ENCODE results near the gene ZNF780A. TPM values are rescaled to one million over a fixed set of nuclear protein-coding genes. Genes with fewer than 3 reads are reported as not detected.

Gene ZNF780A
- total and polyA plus RNA-seq, 2 of the 8 experiments (the other 6 are each of a cell fraction or from before 2014, with no cell fraction given): 3.5 to 12.0 TPM

Other genes with a start within 250 kb of the ZNF780A start
- gene FBL, start 244.6 kb downstream of the ZNF780A start, total RNA-seq (2021; fragmentation: NEBNext Ultra II Directional; extraction: Animal tissue kit (Norgen Biotek cat#: 25700)): 790 and 809 TPM in 2 replicates
- 1,361 and 1,596 TPM in 2 replicates for gene FBL, start 244.6 kb downstream of the ZNF780A start, polyA plus RNA-seq (2011; rRNA removed)
- 2.9 and 3.1 TPM in 2 replicates for gene FCGBP, start 156.3 kb downstream of the ZNF780A start, total RNA-seq (2021; fragmentation: NEBNext Ultra II Directional; extraction: Animal tissue kit (Norgen Biotek cat#: 25700))
- gene FCGBP, start 156.3 kb downstream of the ZNF780A start, polyA plus RNA-seq (2011; rRNA removed): 1.1 and 2.6 TPM in 2 replicates
- 126 and 127 TPM in 2 replicates for gene PSMC4, start 119.8 kb downstream of the ZNF780A start, total RNA-seq (2021; fragmentation: NEBNext Ultra II Directional; extraction: Animal tissue kit (Norgen Biotek cat#: 25700))
- gene PSMC4, start 119.8 kb downstream of the ZNF780A start, polyA plus RNA-seq (2011; rRNA removed): 116 and 148 TPM in 2 replicates
- 1.1 and 1.9 TPM in 2 replicates for gene ZNF546, start 93.9 kb downstream of the ZNF780A start, total RNA-seq (2021; fragmentation: NEBNext Ultra II Directional; extraction: Animal tissue kit (Norgen Biotek cat#: 25700))
- 0.05 and 0.21 TPM in 2 replicates for gene ZNF546, start 93.9 kb downstream of the ZNF780A start, polyA plus RNA-seq (2011; rRNA removed)
- 17.1 and 22.4 TPM in 2 replicates for gene ZNF780B, start 34.7 kb downstream of the ZNF780A start, total RNA-seq (2021; fragmentation: NEBNext Ultra II Directional; extraction: Animal tissue kit (Norgen Biotek cat#: 25700))
- 2.2 and 3.1 TPM in 2 replicates for gene ZNF780B, start 34.7 kb downstream of the ZNF780A start, polyA plus RNA-seq (2011; rRNA removed)
- 15.9 and 18.3 TPM in 2 replicates for gene MAP3K10, start 100.5 kb upstream of the ZNF780A start, total RNA-seq (2021; fragmentation: NEBNext Ultra II Directional; extraction: Animal tissue kit (Norgen Biotek cat#: 25700))
- gene MAP3K10, start 100.5 kb upstream of the ZNF780A start, polyA plus RNA-seq (2011; rRNA removed): 4.9 and 9.2 TPM in 2 replicates
- not detected in 2 replicates for gene TTC9B, start 127.4 kb upstream of the ZNF780A start, total RNA-seq (2021; fragmentation: NEBNext Ultra II Directional; extraction: Animal tissue kit (Norgen Biotek cat#: 25700))
- gene TTC9B, start 127.4 kb upstream of the ZNF780A start, polyA plus RNA-seq (2011; rRNA removed): 0.24 and 0.26 TPM in 2 replicates
- gene CCNP, start 135.7 kb upstream of the ZNF780A start, total RNA-seq (2021; fragmentation: NEBNext Ultra II Directional; extraction: Animal tissue kit (Norgen Biotek cat#: 25700)): 0.63 and 1.9 TPM in 2 replicates
- gene CCNP, start 135.7 kb upstream of the ZNF780A start, polyA plus RNA-seq (2011; rRNA removed): 2.1 and 4.6 TPM in 2 replicates
- 137 and 151 TPM in 2 replicates for gene AKT2, start 194.4 kb upstream of the ZNF780A start, total RNA-seq (2021; fragmentation: NEBNext Ultra II Directional; extraction: Animal tissue kit (Norgen Biotek cat#: 25700))
- 183 and 252 TPM in 2 replicates for gene AKT2, start 194.4 kb upstream of the ZNF780A start, polyA plus RNA-seq (2011; rRNA removed)

Data from H1 (cell line).